Stomach smooth muscle (tissue), 2 donors: ENCODE data around the gene DHX29.
"Not testable (repeated sequence)": the region's sequence is repeated elsewhere in the genome, so short reads cannot be mapped to it uniquely, and the experiment has no call there.

Experiments used
- H3K27ac ChIP-seq: one replicate; pipeline ENCODE4 v1.7.0; 2013; ENCODE audit warnings: mild to moderate bottlenecking, low read length, inconsistent platforms
- H3K27me3 ChIP-seq, 2 donors: one replicate each; pipeline ENCODE4 v1.7.0; 2013; ENCODE audit warnings: low read length in 2 of 2; ENCODE audit not compliant: insufficient read depth in 2 of 2, control insufficient read depth in 1 of 2
- H3K36me3 ChIP-seq, 2 donors: one replicate each; pipeline ENCODE4 v1.7.0; 2013; ENCODE audit warnings: low read length in 2 of 2; ENCODE audit not compliant: control insufficient read depth in 2 of 2, insufficient read depth in 2 of 2
- H3K4me1 ChIP-seq: one replicate; pipeline ENCODE4 v1.7.0; 2013; ENCODE audit warnings: low read length; ENCODE audit not compliant: control insufficient read depth, insufficient read depth
- H3K4me3 ChIP-seq, 2 donors: one replicate each; pipeline ENCODE4 v1.7.0; 2013; ENCODE audit warnings: low read length in 2 of 2
- H3K9ac ChIP-seq, 2 donors: one replicate each; pipeline ENCODE4 v1.7.0; 2013; ENCODE audit warnings: low read length in 2 of 2, mild to moderate bottlenecking in 1 of 2
- H3K9me3 ChIP-seq, 2 donors: one replicate each; pipeline ENCODE4 v1.7.0; 2013; ENCODE audit warnings: low read length in 2 of 2; ENCODE audit not compliant: control insufficient read depth in 2 of 2
- donor health status: healthy.
- donor health status: Pancreatic carcinoma.

The DHX29 gene

GRCh38 chr5:55333811-55334210, 26.3 kb upstream of the DHX29 start:
- Histone ChIP-seq H3K9me3 (no peaks in the 10 kb centered on the region), H3K27ac (no peak overlapping the region), H3K27me3 (no peaks in the 10 kb centered on the region), H3K4me3 (no peak overlapping the region), H3K9ac (no peak overlapping the region), H3K36me3 (peaks cover 4 to 9% of the 10 kb centered on the region in 2 donors), H3K4me1 (no peaks in the 10 kb centered on the region)

- Histone ChIP-seq H3K9me3 (no peaks in the 10 kb centered on the region), H3K4me1 (no peaks in the 10 kb centered on the region), H3K36me3 (peaks cover 4 to 9% of the 10 kb centered on the region in 2 donors), H3K27ac (no peak overlapping the region), H3K4me3 (no peak overlapping the region), H3K27me3 (no peaks in the 10 kb centered on the region), H3K9ac (no peak overlapping the region)
These were observed 25.5 kb upstream of the DHX29 start for GRCh38 chr5:55333017-55333416.

- Histone ChIP-seq H3K27me3 (no peaks in the 10 kb centered on the region), H3K36me3 (peaks cover 4 to 13% of the 10 kb centered on the region in 2 donors), H3K27ac (no peak overlapping the region), H3K4me3 (no peak overlapping the region), H3K4me1 (no peaks in the 10 kb centered on the region), H3K9me3 (no peaks in the 10 kb centered on the region), H3K9ac (no peak overlapping the region)
These were observed 23.8 kb upstream of the DHX29 start for GRCh38 chr5:55331321-55331720.

GRCh38 chr5:55327281-55327680, 19.8 kb upstream of the DHX29 start:
- Histone ChIP-seq H3K4me1 (no peaks in the 10 kb centered on the region), H3K9me3 (no peaks in the 10 kb centered on the region), H3K27ac (no peak overlapping the region), H3K27me3 (no peaks in the 10 kb centered on the region), H3K36me3 (peaks cover 8 to 9% of the 10 kb centered on the region in 2 donors), H3K9ac (no peak overlapping the region), H3K4me3 (no peak overlapping the region)

- Histone ChIP-seq H3K27ac (no peak overlapping the region), H3K4me1 (no peaks in the 10 kb centered on the region), H3K9me3 (no peaks in the 10 kb centered on the region), H3K4me3 (no peak overlapping the region), H3K9ac (no peak overlapping the region), H3K27me3 (no peaks in the 10 kb centered on the region), H3K36me3 (peaks cover 8 to 9% of the 10 kb centered on the region in 2 donors)
These were observed 18.1 kb upstream of the DHX29 start for GRCh38 chr5:55325621-55326020.

- Histone ChIP-seq H3K36me3 (peaks cover 7 to 8% of the 10 kb centered on the region in 2 donors), H3K9me3 (no peaks in the 10 kb centered on the region), H3K4me3 (no peak overlapping the region), H3K9ac (no peak overlapping the region), H3K27ac (no peak overlapping the region), H3K4me1 (no peaks in the 10 kb centered on the region), H3K27me3 (no peaks in the 10 kb centered on the region)
These were observed 17.4 kb upstream of the DHX29 start for GRCh38 chr5:55324815-55325418.

- H3K27ac ChIP-seq = no peak overlapping the region
- no peaks in the 10 kb centered on the region for H3K27me3 ChIP-seq
- H3K4me1 ChIP-seq = no peaks in the 10 kb centered on the region
- H3K36me3 ChIP-seq = peaks cover 5 to 6% of the 10 kb centered on the region in 2 donors
- H3K9ac ChIP-seq = no peak overlapping the region
- no peak overlapping the region for H3K4me3 ChIP-seq
- no peaks in the 10 kb centered on the region for H3K9me3 ChIP-seq
These were observed 16.5 kb upstream of the DHX29 start for GRCh38 chr5:55324006-55324405.

GRCh38 chr5:55320571-55320970, 13.1 kb upstream of the DHX29 start:
- Histone ChIP-seq H3K4me1 (no peaks in the 10 kb centered on the region), H3K9me3 (no peaks in the 10 kb centered on the region), H3K27ac (no peak overlapping the region), H3K4me3 (no peak overlapping the region), H3K36me3 (peaks cover 2 to 4% of the 10 kb centered on the region in 2 donors), H3K27me3 (no peaks in the 10 kb centered on the region), H3K9ac (no peak overlapping the region)

- H3K4me1 ChIP-seq = no peaks in the 10 kb centered on the region
- H3K9me3 ChIP-seq = no peaks in the 10 kb centered on the region
- no peak overlapping the region for H3K4me3 ChIP-seq
- no peaks in the 10 kb centered on the region for H3K27me3 ChIP-seq
- no peak overlapping the region for H3K27ac ChIP-seq
- H3K36me3 ChIP-seq = peaks cover 2% of the 10 kb centered on the region in 2 donors
- no peak overlapping the region for H3K9ac ChIP-seq
These were observed 12.0 kb upstream of the DHX29 start for GRCh38 chr5:55319491-55319890.

- not testable (repeated sequence) for H3K27ac ChIP-seq, H3K9me3 ChIP-seq
These were observed 10.7 kb upstream of the DHX29 start for GRCh38 chr5:55318237-55318636.

GRCh38 chr5:55316837-55317236, 9.3 kb upstream of the DHX29 start:
- H3K9me3 ChIP-seq = no peaks in the 10 kb centered on the region
- H3K4me1 ChIP-seq = no peaks in the 10 kb centered on the region
- no peak overlapping the region for H3K4me3 ChIP-seq
- H3K36me3 ChIP-seq = peaks cover 0 to 2% of the 10 kb centered on the region in 2 donors
- no peak overlapping the region for H3K27ac ChIP-seq
- no peaks in the 10 kb centered on the region for H3K27me3 ChIP-seq
- no peak overlapping the region for H3K9ac ChIP-seq

More at GRCh38 chr5:55318237-55318636, 10.7 kb upstream of the DHX29 start:
- H3K36me3 ChIP-seq, H3K9ac ChIP-seq, H3K4me3 ChIP-seq, H3K27me3 ChIP-seq, H3K4me1 ChIP-seq: not testable (repeated sequence)
